ENCODE measurements around the gene CNPY3. TPM values are rescaled to one million over a fixed set of nuclear protein-coding genes. Genes with fewer than 3 reads are reported as not detected.

The CNPY3 gene
- total RNA-seq, 3 donors from 2014 or later, result 18.4 to 30.5 (median 23.5) TPM

GRCh38 chr6:42923666-42924065 is 5.6 kb upstream of the CNPY3 start:
- ATAC-seq, result no peak
- Histone ChIP-seq H3K4me1 (ENCODE audit: low read depth) (no peaks in the 10 kb centered on the region), H3K36me3 (ENCODE audit: low read depth) (no peaks in the 10 kb centered on the region), H3K9me3 (no peaks in the 10 kb centered on the region), H3K4me3 (no peak overlapping the region)
- no peak for TF ChIP-seq CTCF (IDR thresholded peaks at IDR 0.05)
- no peak for DNase-seq
- intact Hi-C loops (cut with DNase I, micrococcal nuclease), result no loop called here

GRCh38 chr6:42925248-42925857 is 3.9 kb upstream of the CNPY3 start:
- intact Hi-C loops (cut with DNase I, micrococcal nuclease), result no loop called here
- TF ChIP-seq CTCF (IDR thresholded peaks at IDR 0.05), result no peak
- H3K4me3 ChIP-seq, result no peak overlapping the region
- peak in 1 of 3 donors; percentile 51 for DNase-seq
- ATAC-seq, result no peak
- no peaks in the 10 kb centered on the region for H3K36me3 ChIP-seq (ENCODE audit: low read depth)
- H3K4me1 ChIP-seq (ENCODE audit: low read depth), result peaks cover under 1% of the 10 kb centered on the region
- H3K9me3 ChIP-seq, result no peaks in the 10 kb centered on the region

GRCh38 chr6:42929821-42930360 is 611 bp downstream of the CNPY3 start:
- peaks cover 18% of the 10 kb centered on the region for H3K4me1 ChIP-seq (ENCODE audit: low read depth)
- TF ChIP-seq CTCF (IDR thresholded peaks at IDR 0.05), result no peak
- H3K9me3 ChIP-seq, result no peaks in the 10 kb centered on the region
- intact Hi-C loops (cut with DNase I, micrococcal nuclease), result no loop called here
- peak overlapping the region; percentile 52 for H3K4me3 ChIP-seq
- ATAC-seq, result peak; percentile 42
- DNase-seq, result peak in 1 of 3 donors; percentile 47
- H3K36me3 ChIP-seq (ENCODE audit: low read depth), result no peaks in the 10 kb centered on the region

- intact Hi-C loops (cut with DNase I, micrococcal nuclease), result no loop called here
- Histone ChIP-seq H3K4me3 (no peak overlapping the region), H3K36me3 (ENCODE audit: low read depth) (no peaks in the 10 kb centered on the region), H3K9me3 (no peaks in the 10 kb centered on the region), H3K4me1 (ENCODE audit: low read depth) (peaks cover 18% of the 10 kb centered on the region)
- DNase-seq (no peak), ATAC-seq (no peak)
- no peak for TF ChIP-seq CTCF (IDR thresholded peaks at IDR 0.05)
These were observed 3.1 kb downstream of the CNPY3 start for GRCh38 chr6:42932412-42932811.

GRCh38 chr6:42933205-42933604 is 3.9 kb downstream of the CNPY3 start:
- Histone ChIP-seq H3K36me3 (ENCODE audit: low read depth) (no peaks in the 10 kb centered on the region), H3K4me1 (ENCODE audit: low read depth) (peaks cover 18% of the 10 kb centered on the region), H3K9me3 (no peaks in the 10 kb centered on the region), H3K4me3 (no peak overlapping the region)
- no peak for DNase-seq
- no peak for ATAC-seq
- intact Hi-C loops (cut with DNase I, micrococcal nuclease), result no loop called here
- TF ChIP-seq CTCF (IDR thresholded peaks at IDR 0.05), result no peak
